GM12891 (cell line): Measurements from ENCODE around the gene ACP7.

Experiments
- POLR2A ChIP-seq: IDR thresholded peaks from 2 replicates; pipeline ENCODE4 v1.6.1; 2011; ENCODE audit warnings: low read depth, low read length, control low read depth
- SPI1 ChIP-seq: IDR thresholded peaks from 2 replicates; pipeline ENCODE4 v1.6.1; 2011; ENCODE audit warnings: low read depth, low read length, control low read depth

DNA sequence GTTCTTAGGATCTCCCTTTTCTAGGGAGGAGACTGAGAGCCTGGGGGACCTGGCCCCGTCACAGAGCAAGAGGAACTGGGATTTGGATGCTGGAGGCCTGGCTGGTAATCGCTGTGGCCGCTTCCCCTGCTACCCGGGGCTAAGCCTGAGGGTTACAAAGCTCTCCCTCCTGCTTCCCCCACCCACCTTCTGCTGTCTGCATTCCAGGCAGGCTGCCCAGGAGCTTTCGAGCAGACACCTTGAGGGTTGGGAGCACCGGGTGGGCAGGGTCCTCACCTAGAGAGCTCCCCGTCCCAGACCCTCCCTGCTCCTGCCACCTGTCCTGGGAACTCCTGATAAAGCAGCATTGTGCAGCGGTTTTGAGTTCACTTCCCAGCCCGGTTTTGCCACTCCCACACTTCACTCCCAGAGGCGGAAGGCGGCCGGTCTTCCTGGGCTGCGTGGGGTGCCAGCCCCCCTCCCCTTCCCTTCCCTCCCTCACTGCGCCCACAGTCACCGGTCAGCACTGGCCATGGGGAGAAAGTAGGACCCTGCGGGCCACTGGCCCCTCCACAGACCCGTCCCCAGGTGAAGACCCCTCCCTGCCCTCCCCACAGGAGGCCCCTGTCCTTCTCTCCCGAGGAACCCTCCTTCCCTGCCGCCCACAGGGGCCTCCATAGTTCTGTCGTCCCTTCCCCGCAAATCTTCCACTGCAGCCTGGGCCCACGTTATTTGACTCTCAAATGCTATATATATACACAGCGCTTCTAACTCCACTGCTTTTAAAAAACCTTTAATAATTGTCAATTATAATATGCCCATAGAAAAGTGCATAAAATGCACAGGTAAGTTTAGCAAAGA, 49.5 kb downstream of the ACP7 start:
- TF ChIP-seq POLR2A (no peak), SPI1 (0 out of 2 replicates have a peak, but pooled peaks have one; percentile 1)
